ENCODE data around the gene AMMECR1. TPM values are rescaled to one million over a fixed set of nuclear protein-coding genes. Genes with fewer than 3 reads are reported as not detected.
A peak's percentile ranks its signal among the peaks of the same experiment; 100 is the strongest.

Gene AMMECR1
- total RNA-seq, 2 experiments from 2014 or later = 7.8 to 7.9 TPM

DNA sequence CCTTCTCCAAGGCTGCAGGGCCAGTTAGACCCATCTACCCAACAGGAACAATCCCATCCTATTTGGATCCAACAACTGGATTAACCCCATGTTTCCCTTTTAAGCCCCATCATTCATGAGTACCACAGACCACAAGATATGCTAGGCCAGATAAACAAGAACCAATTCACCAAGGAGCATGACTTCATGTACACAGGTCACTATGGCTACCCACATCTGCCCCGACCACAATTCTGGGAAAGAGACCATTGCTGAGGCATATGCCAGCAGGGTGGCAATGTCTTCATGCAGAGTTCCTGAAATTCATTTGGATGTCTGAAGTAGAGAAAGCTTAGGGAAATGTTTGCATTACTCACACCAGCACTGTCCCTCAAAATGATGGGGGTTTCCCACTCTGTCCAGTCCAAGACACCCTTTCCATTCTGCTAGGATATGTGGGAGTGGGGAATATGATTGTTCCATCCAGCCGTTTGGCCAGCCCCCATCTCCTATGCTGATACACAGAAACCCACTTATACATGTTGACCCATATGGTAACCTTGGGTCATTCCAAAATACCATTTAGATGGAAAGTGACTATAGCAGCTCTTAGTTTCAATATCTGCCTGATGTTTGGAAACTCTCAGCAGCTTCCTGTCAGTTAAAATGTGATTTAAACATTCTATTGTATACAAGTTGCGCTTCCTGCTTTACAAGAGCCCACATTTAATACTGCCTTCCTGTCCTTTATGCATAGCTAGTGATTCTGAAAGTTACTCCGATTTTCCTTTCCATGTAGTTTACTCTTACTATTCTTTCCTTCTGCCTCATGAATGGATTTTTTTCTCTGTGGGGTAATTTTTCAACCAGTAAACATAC is 129.0 kb downstream of the AMMECR1 start:
- Histone ChIP-seq H3K4me3 (ENCODE audit: low read length) (no peak overlapping the region), H3K27me3 (ENCODE audit: control insufficient read depth in 1 of 2, insufficient read depth in 2 of 2, low read length in 2 of 2) (no peaks in the 10 kb centered on the region), H3K27ac (ENCODE audit: low read depth in 1 of 2, low read length in 2 of 2) (peak overlapping the region in 1 of 2 donors; percentile 44), H3K4me1 (ENCODE audit: insufficient read depth, low read length) (peaks cover 9% of the 10 kb centered on the region), H3K36me3 (ENCODE audit: insufficient read depth, low read length) (no peaks in the 10 kb centered on the region), H3K9me3 (ENCODE audit: control insufficient read depth in 1 of 2, insufficient read depth in 1 of 2, low read length in 2 of 2) (no peaks in the 10 kb centered on the region)
- peak overlapping the region; percentile 76 for H3K27ac Mint-ChIP-seq
- H3K4me1 Mint-ChIP-seq (ENCODE audit: low read depth) = peaks cover 26% of the 10 kb centered on the region
- H3K27me3 Mint-ChIP-seq = no peaks in the 10 kb centered on the region
- TF ChIP-seq, protein P1, sequence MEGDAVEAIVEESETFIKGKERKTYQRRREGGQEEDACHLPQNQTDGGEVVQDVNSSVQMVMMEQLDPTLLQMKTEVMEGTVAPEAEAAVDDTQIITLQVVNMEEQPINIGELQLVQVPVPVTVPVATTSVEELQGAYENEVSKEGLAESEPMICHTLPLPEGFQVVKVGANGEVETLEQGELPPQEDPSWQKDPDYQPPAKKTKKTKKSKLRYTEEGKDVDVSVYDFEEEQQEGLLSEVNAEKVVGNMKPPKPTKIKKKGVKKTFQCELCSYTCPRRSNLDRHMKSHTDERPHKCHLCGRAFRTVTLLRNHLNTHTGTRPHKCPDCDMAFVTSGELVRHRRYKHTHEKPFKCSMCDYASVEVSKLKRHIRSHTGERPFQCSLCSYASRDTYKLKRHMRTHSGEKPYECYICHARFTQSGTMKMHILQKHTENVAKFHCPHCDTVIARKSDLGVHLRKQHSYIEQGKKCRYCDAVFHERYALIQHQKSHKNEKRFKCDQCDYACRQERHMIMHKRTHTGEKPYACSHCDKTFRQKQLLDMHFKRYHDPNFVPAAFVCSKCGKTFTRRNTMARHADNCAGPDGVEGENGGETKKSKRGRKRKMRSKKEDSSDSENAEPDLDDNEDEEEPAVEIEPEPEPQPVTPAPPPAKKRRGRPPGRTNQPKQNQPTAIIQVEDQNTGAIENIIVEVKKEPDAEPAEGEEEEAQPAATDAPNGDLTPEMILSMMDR (IDR thresholded peaks at IDR 0.05) = no peak
- peak overlapping the region; percentile 34 for H3K4me3 Mint-ChIP-seq
- intact Hi-C loops (cut with DNase I, micrococcal nuclease) = no loop called here
- ATAC-seq (ENCODE audit: poor library complexity) (no peak), DNase-seq (peak in 1 of 14 experiments; percentile 39)
- ChIA-PET CTCF (no interaction called here), POLR2A (interaction anchor here (1.3 kb wide), 1 partner anchor 129 kb away, joined by 11 read pairs; the partner anchor contains the start of gene AMMECR1)
- H3K36me3 Mint-ChIP-seq (ENCODE audit: low read depth) = peaks cover 20% of the 10 kb centered on the region
- peaks cover under 1% of the 10 kb centered on the region for H3K9me3 Mint-ChIP-seq

DNA sequence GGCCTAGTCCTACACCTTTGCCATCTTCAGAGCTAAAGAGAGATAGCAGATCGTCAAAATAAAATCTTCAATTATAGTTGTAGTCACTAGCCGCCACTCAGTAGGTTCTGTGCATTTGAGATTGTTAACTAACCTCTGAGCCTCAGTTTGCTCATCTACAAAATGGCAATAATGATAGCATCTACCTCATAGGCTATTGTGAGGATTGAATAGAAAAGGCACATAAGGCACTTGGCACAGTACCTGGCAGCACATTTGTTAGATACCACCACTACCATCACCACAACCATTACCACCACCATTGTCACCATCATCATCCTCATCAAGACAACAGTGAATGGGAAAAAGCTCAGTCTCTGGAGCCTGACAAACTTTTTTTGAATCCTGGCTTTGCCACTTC is 134.6 kb downstream of the AMMECR1 start:
- Mint-ChIP-seq H3K27ac (no peak overlapping the region), H3K9me3 (peaks cover 1% of the 10 kb centered on the region), H3K27me3 (no peaks in the 10 kb centered on the region), H3K4me1 (ENCODE audit: low read depth) (peaks cover 18% of the 10 kb centered on the region), H3K36me3 (ENCODE audit: low read depth) (peaks cover 26% of the 10 kb centered on the region), H3K4me3 (no peak overlapping the region)
- Histone ChIP-seq H3K9me3 (ENCODE audit: control insufficient read depth in 1 of 2, insufficient read depth in 1 of 2, low read length in 2 of 2) (no peaks in the 10 kb centered on the region), H3K4me1 (ENCODE audit: insufficient read depth, low read length) (peaks cover 6% of the 10 kb centered on the region), H3K27ac (ENCODE audit: low read depth in 1 of 2, low read length in 2 of 2) (no peak overlapping the region), H3K27me3 (ENCODE audit: control insufficient read depth in 1 of 2, insufficient read depth in 2 of 2, low read length in 2 of 2) (no peaks in the 10 kb centered on the region), H3K36me3 (ENCODE audit: insufficient read depth, low read length) (no peaks in the 10 kb centered on the region), H3K4me3 (ENCODE audit: low read length) (no peak overlapping the region)
- ATAC-seq (ENCODE audit: poor library complexity) (no peak), DNase-seq (no peak)
- TF ChIP-seq, protein P1 (IDR thresholded peaks at IDR 0.05) = no peak
- intact Hi-C loops (cut with DNase I, micrococcal nuclease) = no loop called here
- POLR2A ChIA-PET = no interaction called here
- CTCF ChIA-PET = interaction anchor here (1.4 kb wide), 1 partner anchor 23 kb away, joined by 5 read pairs; no protein-coding TSS in a partner anchor

DNA sequence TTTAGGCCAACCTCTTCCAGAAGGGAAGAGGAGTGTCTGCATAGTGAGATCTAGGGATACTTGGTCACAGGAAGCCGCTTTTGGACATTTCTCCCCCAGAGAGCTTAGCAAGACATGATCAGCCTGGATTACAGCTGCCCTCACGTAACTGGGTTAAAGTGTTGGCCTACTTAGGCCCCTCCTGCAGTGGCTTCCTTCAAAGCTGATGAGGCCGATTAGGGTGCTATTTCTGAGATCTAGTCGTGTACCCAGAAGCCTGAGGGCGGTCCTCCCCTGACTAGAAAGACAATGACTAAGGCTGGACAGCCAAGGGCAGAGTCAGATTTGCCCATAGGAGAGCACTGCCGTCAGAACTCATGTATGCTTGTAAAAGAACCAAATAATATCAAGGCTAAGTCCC is 135.0 kb downstream of the AMMECR1 start:
- ATAC-seq (ENCODE audit: poor library complexity) (no peak), DNase-seq (no peak)
- intact Hi-C loops (cut with DNase I, micrococcal nuclease) = no loop called here
- Mint-ChIP-seq H3K4me1 (ENCODE audit: low read depth) (peaks cover 14% of the 10 kb centered on the region), H3K9me3 (peaks cover 1% of the 10 kb centered on the region), H3K4me3 (no peak overlapping the region), H3K36me3 (ENCODE audit: low read depth) (peaks cover 26% of the 10 kb centered on the region), H3K27me3 (no peaks in the 10 kb centered on the region), H3K27ac (no peak overlapping the region)
- Histone ChIP-seq H3K27ac (ENCODE audit: low read depth in 1 of 2, low read length in 2 of 2) (no peak overlapping the region), H3K4me1 (ENCODE audit: insufficient read depth, low read length) (peaks cover 6% of the 10 kb centered on the region), H3K27me3 (ENCODE audit: control insufficient read depth in 1 of 2, insufficient read depth in 2 of 2, low read length in 2 of 2) (no peaks in the 10 kb centered on the region), H3K36me3 (ENCODE audit: insufficient read depth, low read length) (no peaks in the 10 kb centered on the region), H3K9me3 (ENCODE audit: control insufficient read depth in 1 of 2, insufficient read depth in 1 of 2, low read length in 2 of 2) (no peaks in the 10 kb centered on the region), H3K4me3 (ENCODE audit: low read length) (no peak overlapping the region)
- ChIA-PET CTCF (interaction anchor here (1.4 kb wide), 1 partner anchor 22 kb away, joined by 5 read pairs; no protein-coding TSS in a partner anchor), POLR2A (no interaction called here)
- TF ChIP-seq, protein P1 (IDR thresholded peaks at IDR 0.05) = no peak

Measured in CD4-positive, alpha-beta T cell (primary cell).